AG08395 (cell line): ENCODE measurements around the gene ABCA13.

ENCODE experiments used
- DNase-seq: peaks from one replicate; pipeline ENCODE4 v3.0.0; 2012; ENCODE audit warnings: mixed read lengths, low spot score

Gene ABCA13

GRCh38 chr7:48300301-48300700, 129.0 kb downstream of the ABCA13 start:
- DNase-seq, result no peak

DNA sequence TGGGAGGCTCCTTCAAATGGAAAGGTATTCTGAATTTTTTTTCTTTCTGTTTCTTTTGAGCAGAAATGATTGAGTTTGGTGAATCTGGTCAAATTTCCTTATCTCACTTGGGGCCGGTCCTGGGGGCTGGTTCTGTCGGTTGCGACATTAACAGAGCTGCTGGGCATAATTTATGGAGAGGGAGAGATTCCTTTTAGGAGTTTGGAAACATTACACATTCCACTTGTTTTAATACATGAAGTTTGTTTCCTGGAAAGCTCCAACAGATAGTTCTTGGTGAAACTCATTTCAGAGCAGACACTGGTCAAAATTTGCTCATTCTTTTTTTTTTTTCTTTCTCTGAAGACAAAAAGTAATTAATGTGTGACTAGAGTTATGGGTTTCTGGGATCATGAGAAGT, 129.9 kb downstream of the ABCA13 start:
- DNase-seq, result no peak

GRCh38 chr7:48304641-48305040, 133.4 kb downstream of the ABCA13 start:
- DNase-seq, result no peak

DNA sequence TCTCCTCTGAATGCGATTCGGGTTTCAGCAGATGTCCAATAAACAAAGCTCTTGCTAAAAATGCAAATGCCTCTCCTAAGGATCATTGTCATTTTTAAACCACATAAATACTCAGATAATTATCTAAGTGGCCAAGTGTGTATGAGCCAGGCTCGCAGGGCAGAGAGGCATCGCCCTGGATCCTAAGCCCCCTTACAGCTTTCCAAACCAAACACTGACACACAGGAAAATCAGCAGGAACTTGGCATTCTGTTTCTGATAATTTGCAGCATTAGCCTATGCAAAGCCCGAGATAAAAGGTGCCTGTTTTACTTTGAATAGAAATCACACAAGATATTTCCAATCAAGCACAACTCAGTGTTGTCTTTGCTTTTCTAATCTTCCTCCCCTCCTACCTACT, 134.4 kb downstream of the ABCA13 start:
- no peak for DNase-seq

GRCh38 chr7:48307041-48307714, 135.9 kb downstream of the ABCA13 start:
- DNase-seq, result no peak

DNA sequence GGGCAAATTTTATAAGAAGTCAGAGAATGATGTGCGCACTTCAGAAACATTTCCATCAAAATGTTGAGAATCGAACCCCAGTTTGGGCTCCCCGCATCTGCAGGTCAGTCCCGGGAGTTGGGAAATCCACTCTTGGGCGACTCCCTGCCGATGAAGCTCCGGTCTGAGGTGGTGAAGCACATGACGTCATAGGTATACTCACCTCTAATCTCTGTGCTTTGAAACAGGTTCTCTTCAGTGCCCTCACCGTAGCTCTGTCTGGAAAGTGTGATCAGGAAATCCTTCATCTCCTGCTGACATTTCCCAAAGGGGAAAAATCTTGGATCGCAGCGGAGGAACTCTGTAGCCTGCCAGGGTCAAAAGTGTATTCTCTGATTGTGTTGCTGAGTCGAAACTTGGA, 138.5 kb downstream of the ABCA13 start:
- DNase-seq, result no peak

GRCh38 chr7:48311464-48312100, 140.3 kb downstream of the ABCA13 start:
- DNase-seq, result no peak

GRCh38 chr7:48312151-48312550, 140.9 kb downstream of the ABCA13 start:
- DNase-seq, result no peak

DNA sequence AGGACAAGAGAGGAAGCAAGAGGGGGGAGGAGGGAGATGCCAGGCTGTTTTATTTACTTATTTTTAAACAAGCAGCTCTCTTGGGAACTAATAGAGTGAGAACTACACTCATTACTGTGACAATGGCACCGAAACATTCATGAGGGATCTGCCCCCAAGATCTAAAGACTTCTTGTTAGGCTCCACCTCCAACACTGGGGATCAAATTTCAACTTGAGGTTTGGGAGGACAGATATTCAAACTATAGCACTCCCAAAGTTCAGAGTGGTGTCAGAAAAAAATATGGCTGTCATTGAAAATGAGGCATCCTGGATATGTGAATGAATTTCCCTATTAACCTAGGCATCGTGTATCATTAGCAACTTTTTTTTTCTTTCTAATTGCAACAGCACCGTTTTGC, 145.5 kb downstream of the ABCA13 start:
- DNase-seq, result no peak

GRCh38 chr7:48317360-48317759, 146.1 kb downstream of the ABCA13 start:
- DNase-seq, result no peak

DNA sequence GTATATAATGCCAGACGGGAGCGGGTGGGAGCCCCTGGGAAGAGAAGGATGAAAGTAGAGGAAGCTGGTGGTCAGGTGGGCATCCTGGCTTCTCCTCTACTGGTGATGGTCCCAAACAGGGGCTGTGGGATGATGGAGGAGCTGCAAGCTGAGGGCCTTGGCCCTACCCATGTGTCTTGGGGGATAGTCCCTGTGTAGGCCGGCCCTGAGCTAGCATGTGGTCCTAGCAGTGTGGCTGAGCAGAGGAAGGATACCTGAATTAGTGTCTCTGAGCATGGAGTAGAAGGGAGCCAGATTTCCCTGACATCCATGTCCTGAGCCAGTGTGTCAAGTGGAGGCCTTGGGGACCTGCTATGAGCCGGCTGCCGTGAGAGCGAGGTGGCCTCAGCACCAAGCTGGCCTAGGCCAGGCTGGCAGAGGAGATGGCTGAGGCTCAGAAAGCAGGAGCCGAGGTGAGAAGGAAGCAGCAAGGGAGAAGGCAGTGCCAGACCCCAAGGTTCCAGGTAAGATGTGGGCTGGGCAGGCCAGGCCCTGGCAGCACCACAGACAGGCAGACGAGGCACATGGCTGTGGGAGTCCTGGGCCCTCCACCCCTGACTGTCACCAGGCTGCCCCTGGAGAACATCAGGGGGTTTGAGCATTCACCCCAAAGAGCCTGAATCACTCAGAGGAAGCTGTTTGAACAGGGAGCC, 150.2 kb downstream of the ABCA13 start:
- DNase-seq, result no peak

GRCh38 chr7:48337012-48337621, 165.9 kb downstream of the ABCA13 start:
- peak; percentile 11 for DNase-seq

GRCh38 chr7:48337781-48338180, 166.5 kb downstream of the ABCA13 start:
- no peak for DNase-seq

- DNase-seq, result no peak
These were observed 176.1 kb downstream of the ABCA13 start for GRCh38 chr7:48347230-48347825.

DNA sequence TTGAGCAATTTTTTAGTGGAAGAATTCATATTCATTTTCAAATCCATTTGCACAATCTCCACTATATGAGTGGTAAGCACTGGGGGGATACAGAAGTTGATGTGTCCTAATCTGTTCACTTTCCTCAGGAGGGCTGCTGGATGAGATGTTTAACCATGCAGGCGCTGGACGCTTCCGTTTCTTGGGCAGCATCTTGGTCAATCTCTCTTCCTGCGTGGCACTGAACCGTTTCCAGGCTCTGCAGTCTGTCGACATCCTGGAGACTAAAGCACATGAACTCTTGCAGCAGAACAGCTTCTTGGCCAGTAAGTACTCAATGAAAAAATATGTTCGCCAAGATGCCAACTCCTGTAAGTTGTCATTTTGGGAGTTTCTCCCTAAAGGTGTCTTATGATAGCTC, 179.3 kb downstream of the ABCA13 start:
- DNase-seq, result no peak

GRCh38 chr7:48351900-48352299, 180.6 kb downstream of the ABCA13 start:
- no peak for DNase-seq

- DNase-seq, result no peak
These were observed 184.1 kb downstream of the ABCA13 start for GRCh38 chr7:48355346-48355745.

GRCh38 chr7:48360574-48360973, 189.3 kb downstream of the ABCA13 start:
- DNase-seq, result no peak

DNA sequence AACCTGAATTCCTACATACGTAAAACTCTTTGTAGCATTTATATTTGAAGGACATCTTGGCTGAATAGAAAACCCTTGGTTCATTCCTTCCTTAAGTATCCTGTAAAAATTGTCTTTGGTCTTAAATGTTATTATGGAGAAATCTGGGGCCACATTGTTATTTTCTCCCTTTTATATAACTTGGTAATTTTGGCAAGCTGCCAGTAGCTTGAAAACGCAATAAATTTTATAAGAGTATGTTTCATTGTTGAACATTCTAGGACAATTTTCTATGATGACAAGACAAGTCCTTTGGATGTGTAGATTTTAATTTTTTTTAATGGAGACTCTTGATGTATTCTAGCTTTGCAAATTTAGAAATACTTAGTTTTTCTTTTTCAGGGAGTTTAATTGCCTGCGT, 191.9 kb downstream of the ABCA13 start:
- DNase-seq, result no peak

DNA sequence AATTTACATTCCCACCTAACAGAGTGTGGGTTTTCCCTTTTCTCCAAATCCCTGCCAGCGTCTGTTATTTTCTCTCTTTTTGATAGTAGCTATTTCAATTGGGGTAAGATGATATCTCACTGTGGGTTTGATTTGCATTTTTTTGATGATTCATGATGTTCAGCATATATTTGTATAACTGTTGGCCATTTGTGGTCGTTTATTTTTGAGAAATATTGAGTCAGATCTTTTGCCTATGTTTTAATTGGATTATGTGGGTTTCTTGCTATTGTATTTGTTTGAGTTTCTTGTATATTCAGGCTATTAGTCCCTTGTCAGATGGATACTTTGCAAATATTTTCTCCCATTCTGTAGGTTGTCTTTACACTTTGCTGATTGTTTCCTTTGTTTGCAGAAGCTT, 193.8 kb downstream of the ABCA13 start:
- no peak for DNase-seq

GRCh38 chr7:48366096-48366495, 194.8 kb downstream of the ABCA13 start:
- no peak for DNase-seq

DNA sequence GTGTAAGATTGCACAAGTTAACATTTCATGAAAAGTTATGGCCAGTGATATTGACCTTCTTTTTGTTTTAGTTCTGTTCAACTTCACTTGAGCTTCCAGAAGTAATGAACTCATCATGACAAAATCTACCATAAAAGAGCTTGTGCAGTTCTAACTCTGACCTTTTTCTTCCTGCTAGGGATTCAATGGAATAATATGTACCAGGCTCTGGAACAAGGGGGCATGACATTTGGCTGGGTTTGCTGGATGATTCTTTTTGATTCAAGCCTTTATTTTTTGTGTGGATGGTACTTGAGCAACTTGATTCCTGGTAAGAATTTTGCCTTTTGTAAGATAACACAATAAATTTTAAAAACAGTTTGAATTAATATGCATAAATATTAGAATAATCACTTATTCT, 205.0 kb downstream of the ABCA13 start:
- no peak for DNase-seq

DNA sequence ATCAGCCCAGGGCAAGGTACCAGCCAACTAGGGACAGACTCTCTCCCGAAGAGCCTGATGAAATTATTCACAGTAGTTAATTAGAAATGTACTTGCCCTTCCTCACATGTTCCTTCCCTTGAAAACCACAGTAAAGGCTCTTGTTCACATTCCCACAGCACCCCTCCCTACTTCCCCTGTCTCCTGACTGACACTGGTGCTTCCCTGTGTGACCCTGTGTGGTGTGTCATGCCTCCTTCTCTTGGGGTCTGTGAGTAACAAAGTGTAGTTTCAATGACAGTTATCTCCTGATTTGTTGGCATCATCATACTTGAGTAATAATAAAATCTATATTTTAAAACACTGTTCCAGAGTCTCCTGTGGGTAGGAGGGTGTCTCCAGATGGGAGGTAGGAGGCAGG, 209.7 kb downstream of the ABCA13 start:
- no peak for DNase-seq
